Mammary epithelial cell (primary cell): ENCODE measurements around the gene SEC11A.

Experiments used
- EZH2 ChIP-seq: IDR thresholded peaks from 2 replicates; pipeline ENCODE4 v1.6.1; 2012; ENCODE audit warnings: low read length, inconsistent platforms, borderline replicate concordance
- TF ChIP-seq, protein P1 (sequence below), 2 donors: IDR thresholded peaks in 1 of 2; conservative IDR thresholded peaks in 1 of 2; 2 replicates each; pipeline ENCODE4 v1.5.1; 2011 to 2012; ENCODE audit warnings: inconsistent platforms in 2 of 2, low read length in 2 of 2, mild to moderate bottlenecking in 2 of 2, control low read depth in 1 of 2, low read depth in 1 of 2; ENCODE audit not compliant: insufficient read depth in 1 of 2; ENCODE audit errors: extremely low read depth in 1 of 2

DNA sequence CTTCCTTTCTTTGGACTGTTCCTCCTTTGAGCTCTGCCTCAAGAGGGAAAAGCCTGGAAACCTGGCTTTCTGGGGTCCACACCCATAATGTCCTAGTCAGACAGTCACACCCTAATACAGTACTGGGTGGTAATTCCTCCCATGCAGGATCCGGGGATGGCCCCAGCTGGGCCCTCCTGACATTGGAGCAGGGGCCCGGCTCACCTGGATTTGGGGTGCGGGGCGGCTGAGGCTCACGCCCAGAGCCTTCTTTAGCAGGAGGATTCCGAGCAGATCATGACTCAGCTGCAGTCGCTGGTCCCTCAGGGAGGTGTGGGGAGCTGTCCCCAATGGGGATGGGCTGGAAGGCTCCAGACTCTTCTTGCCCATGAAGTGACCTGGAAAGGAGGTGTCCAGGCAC lies 59.0 kb downstream of the SEC11A start:
- no peak for TF ChIP-seq EZH2
- TF ChIP-seq, protein P1, sequence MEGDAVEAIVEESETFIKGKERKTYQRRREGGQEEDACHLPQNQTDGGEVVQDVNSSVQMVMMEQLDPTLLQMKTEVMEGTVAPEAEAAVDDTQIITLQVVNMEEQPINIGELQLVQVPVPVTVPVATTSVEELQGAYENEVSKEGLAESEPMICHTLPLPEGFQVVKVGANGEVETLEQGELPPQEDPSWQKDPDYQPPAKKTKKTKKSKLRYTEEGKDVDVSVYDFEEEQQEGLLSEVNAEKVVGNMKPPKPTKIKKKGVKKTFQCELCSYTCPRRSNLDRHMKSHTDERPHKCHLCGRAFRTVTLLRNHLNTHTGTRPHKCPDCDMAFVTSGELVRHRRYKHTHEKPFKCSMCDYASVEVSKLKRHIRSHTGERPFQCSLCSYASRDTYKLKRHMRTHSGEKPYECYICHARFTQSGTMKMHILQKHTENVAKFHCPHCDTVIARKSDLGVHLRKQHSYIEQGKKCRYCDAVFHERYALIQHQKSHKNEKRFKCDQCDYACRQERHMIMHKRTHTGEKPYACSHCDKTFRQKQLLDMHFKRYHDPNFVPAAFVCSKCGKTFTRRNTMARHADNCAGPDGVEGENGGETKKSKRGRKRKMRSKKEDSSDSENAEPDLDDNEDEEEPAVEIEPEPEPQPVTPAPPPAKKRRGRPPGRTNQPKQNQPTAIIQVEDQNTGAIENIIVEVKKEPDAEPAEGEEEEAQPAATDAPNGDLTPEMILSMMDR (conservative IDR thresholded peaks at IDR 0.05 in 1 of 2, IDR thresholded peaks at IDR 0.05 in 1 of 2; ENCODE audit: extremely low read depth in 1 of 2, insufficient read depth in 1 of 2, low read depth in 1 of 2, low read length in 2 of 2), result no peak
